ENCODE data around the gene MYO9A.
"Not testable (repeated sequence)": the region's sequence is repeated elsewhere in the genome, so short reads cannot be mapped to it uniquely, and the experiment has no call there.

MYO9A gene

DNA sequence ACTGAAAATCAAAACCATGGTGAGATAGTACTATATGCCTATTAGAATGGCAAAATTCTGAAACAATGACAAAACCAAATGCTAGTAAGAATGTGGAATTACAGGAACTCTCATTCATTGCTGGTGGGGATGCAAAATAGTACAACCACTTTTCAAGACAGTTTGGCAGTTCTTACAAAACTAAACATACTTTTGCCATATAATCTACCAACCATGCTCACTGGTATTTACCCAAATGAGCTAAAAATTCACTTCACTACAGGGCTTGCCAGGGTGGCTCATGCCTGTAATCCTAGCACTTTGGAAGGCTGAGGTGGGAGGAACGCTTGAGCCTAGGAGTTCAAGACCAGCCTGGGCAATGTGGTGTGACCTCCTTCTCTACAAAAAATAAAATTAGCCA lies 40.0 kb downstream of the MYO9A start:
- Histone ChIP-seq H3K36me3 (ENCODE audit: insufficient read depth, low read length) (no peaks in the 10 kb centered on the region), H3K27ac (ENCODE audit: low read depth, low read length) (no peak overlapping the region), H3K4me1 (ENCODE audit: insufficient read depth, low read length) (no peaks in the 10 kb centered on the region), H3K9me3 (ENCODE audit: low read length) (no peaks in the 10 kb centered on the region), H3K9ac (ENCODE audit: low read length) (no peak overlapping the region), H3K27me3 (ENCODE audit: control insufficient read depth in 1 of 2, insufficient read depth in 2 of 2, low read length in 2 of 2) (no peaks in the 10 kb centered on the region), H3K4me3 (ENCODE audit: low read depth in 1 of 2, low read length in 2 of 2) (no peak overlapping the region)

DNA sequence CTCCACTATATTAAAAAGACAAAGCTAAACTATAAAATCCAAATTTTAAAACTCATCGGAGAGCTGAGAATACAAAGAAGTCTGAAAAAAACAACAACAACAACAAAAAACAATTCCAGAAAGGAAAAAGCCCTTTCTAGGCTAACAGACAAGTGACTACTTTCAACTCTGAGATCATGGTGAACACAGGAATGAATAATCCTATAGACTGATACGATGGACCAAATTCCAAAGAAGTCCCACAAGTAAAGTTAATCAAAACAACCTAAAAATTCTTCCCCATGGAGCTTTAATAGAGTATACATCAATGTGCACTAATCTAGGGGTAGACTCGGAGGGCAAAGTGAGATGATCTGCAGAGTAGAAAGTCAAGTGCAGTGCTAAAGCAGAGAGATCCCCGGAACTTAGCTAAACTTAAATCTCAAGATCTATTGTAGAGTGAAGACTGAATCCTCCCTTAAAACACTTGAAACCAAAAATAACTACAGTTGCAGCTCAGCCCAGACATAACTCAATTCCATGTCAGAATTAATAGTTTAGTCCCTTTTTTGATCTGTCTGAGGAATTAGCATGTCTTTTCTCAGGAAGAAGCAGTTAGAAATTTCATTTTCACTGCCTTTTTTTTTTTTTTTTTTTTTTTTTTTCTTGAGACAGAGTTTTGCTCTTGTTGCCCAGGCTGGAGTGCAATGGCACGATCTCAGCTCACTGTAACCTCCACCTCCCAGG lies 43.5 kb downstream of the MYO9A start:
- H3K27ac ChIP-seq (ENCODE audit: low read depth, low read length), result no peak overlapping the region
- H3K36me3 ChIP-seq (ENCODE audit: insufficient read depth, low read length), result no peaks in the 10 kb centered on the region
- no peak overlapping the region for H3K4me3 ChIP-seq (ENCODE audit: low read depth in 1 of 2, low read length in 2 of 2)
- H3K4me1 ChIP-seq (ENCODE audit: insufficient read depth, low read length), result no peaks in the 10 kb centered on the region
- H3K9ac ChIP-seq (ENCODE audit: low read length), result no peak overlapping the region
- no peaks in the 10 kb centered on the region for H3K27me3 ChIP-seq (ENCODE audit: control insufficient read depth in 1 of 2, insufficient read depth in 2 of 2, low read length in 2 of 2)
- no peaks in the 10 kb centered on the region for H3K9me3 ChIP-seq (ENCODE audit: low read length)

DNA sequence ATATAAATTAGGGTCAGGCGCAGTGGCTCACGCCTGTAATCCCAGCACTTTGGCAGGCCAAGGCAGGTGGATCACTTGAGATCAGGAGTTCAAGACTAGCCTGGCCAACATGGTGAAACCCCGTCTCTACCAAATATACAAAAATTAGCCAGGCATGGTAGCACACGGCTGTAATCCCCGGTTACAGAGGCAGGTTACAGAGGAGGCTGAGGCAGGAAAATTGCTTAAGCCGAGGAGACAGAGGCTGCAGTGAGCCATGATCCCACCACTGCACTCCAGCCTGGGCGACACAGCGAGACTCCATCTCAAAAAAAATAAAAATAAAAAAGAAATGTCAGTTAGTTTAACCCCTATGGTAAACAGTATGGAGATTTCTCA lies 46.5 kb downstream of the MYO9A start:
- not testable (repeated sequence) for H3K27ac ChIP-seq (ENCODE audit: low read depth, low read length); H3K9ac ChIP-seq (ENCODE audit: low read length); H3K9me3 ChIP-seq (ENCODE audit: low read length); H3K27me3 ChIP-seq (ENCODE audit: control insufficient read depth in 1 of 2, insufficient read depth in 2 of 2, low read length in 2 of 2); H3K4me1 ChIP-seq (ENCODE audit: insufficient read depth, low read length); H3K36me3 ChIP-seq (ENCODE audit: insufficient read depth, low read length); H3K4me3 ChIP-seq (ENCODE audit: low read depth in 1 of 2, low read length in 2 of 2)

DNA sequence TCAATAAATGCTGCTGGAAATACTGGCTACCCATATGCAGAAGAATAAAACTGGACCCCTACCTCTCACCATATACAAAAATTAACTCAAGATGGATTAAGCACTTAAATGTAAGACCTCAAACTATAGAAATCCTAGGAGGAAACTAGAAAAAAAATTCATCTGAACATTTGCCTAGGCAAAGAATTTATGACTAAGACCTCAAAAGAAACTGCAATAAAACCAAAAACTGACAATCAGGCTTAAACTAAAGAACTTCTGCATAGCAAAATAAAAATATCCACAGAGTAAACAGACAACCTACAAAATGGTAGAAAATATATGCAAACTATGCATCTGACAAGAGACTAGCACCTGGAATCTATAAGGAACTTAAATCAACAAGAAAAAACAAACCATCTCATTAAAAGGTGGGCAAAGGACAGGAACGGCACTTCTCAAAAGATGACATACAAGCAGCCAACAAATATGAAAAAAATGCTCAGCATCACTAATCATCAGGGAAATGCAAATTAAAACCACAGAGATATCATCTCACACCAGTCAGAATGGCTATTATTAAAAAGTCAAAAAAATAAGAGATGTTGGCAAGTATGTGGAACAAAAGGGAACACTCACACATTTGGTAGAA lies 47.0 kb downstream of the MYO9A start:
- Histone ChIP-seq H3K36me3 (ENCODE audit: insufficient read depth, low read length) (no peaks in the 10 kb centered on the region), H3K9me3 (ENCODE audit: low read length) (no peaks in the 10 kb centered on the region), H3K27ac (ENCODE audit: low read depth, low read length) (no peak overlapping the region), H3K4me3 (ENCODE audit: low read depth in 1 of 2, low read length in 2 of 2) (no peak overlapping the region), H3K27me3 (ENCODE audit: control insufficient read depth in 1 of 2, insufficient read depth in 2 of 2, low read length in 2 of 2) (no peaks in the 10 kb centered on the region), H3K9ac (ENCODE audit: low read length) (no peak overlapping the region), H3K4me1 (ENCODE audit: insufficient read depth, low read length) (no peaks in the 10 kb centered on the region)

DNA sequence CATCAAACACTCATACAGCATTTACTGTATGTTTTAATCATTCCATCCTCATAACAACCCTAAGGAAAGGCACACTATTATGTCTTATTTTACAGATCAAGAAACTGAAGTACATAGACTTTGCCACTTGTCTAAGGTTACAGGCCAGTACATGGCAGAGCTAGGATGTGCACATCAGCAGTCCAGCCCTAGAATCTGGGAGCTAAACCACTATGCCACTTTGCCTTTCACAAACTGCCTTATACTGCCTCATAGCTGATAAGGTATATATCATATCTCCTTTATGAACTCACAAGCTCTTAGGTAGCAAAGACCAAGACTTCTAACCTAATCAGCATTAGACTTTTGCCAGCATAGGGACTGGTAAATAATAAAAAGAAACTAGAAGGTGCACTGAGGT lies 49.1 kb downstream of the MYO9A start:
- no peak overlapping the region for H3K9ac ChIP-seq (ENCODE audit: low read length)

DNA sequence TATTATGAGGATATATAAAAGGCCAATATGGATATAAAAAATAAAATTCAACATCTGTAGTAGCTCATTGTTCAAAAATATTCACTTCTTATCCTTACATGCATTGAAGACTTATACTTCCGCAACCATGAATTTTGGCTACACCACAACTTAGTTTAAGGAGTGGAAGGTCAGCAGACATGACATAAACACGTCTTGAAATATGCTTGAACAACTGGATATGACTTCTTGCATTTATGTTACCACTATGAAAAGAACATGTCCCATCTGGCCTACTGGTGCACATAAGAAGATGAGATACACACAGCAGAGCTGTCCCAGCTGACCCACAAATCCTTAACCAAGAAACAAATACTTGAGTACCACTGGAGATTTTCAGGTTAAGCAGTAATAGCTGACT lies 52.1 kb downstream of the MYO9A start:
- no peaks in the 10 kb centered on the region for H3K9me3 ChIP-seq (ENCODE audit: low read length)
- H3K27me3 ChIP-seq (ENCODE audit: control insufficient read depth in 1 of 2, insufficient read depth in 2 of 2, low read length in 2 of 2), result no peaks in the 10 kb centered on the region
- H3K4me3 ChIP-seq (ENCODE audit: low read depth in 1 of 2, low read length in 2 of 2), result no peak overlapping the region
- no peaks in the 10 kb centered on the region for H3K36me3 ChIP-seq (ENCODE audit: insufficient read depth, low read length)
- H3K9ac ChIP-seq (ENCODE audit: low read length), result no peak overlapping the region
- no peak overlapping the region for H3K27ac ChIP-seq (ENCODE audit: low read depth, low read length)
- peaks cover 2% of the 10 kb centered on the region for H3K4me1 ChIP-seq (ENCODE audit: insufficient read depth, low read length)

More for the DNA sequence above, 49.1 kb downstream of the MYO9A start:
- H3K27me3 ChIP-seq (ENCODE audit: control insufficient read depth in 1 of 2, insufficient read depth in 2 of 2, low read length in 2 of 2), result no peaks in the 10 kb centered on the region
- no peak overlapping the region for H3K27ac ChIP-seq (ENCODE audit: low read depth, low read length)
- H3K36me3 ChIP-seq (ENCODE audit: insufficient read depth, low read length), result no peaks in the 10 kb centered on the region
- no peaks in the 10 kb centered on the region for H3K4me1 ChIP-seq (ENCODE audit: insufficient read depth, low read length)
- H3K9me3 ChIP-seq (ENCODE audit: low read length), result no peaks in the 10 kb centered on the region
- no peak overlapping the region for H3K4me3 ChIP-seq (ENCODE audit: low read depth in 1 of 2, low read length in 2 of 2)

DNA sequence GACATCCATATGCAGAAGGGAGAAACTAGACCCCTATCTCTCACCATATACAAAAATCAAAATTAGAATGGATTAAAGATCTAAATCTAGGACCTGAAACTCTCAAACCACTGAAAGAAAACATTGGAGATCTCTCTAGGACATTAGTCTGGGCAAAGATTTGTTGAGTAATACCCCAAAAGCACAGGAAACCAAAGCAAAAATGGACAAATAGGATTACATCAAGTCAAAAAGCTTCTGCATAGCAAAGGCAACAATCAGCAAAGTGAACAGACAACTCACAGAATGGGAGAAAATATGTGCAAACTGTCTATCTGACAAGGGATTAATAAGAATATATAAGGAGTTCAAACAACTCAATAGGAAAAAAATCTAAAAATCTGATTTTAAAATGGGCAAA lies 54.8 kb downstream of the MYO9A start:
- Histone ChIP-seq H3K27ac (ENCODE audit: low read depth, low read length) (no peak overlapping the region), H3K4me1 (ENCODE audit: insufficient read depth, low read length) (peaks cover 7% of the 10 kb centered on the region), H3K36me3 (ENCODE audit: insufficient read depth, low read length) (no peaks in the 10 kb centered on the region)

DNA sequence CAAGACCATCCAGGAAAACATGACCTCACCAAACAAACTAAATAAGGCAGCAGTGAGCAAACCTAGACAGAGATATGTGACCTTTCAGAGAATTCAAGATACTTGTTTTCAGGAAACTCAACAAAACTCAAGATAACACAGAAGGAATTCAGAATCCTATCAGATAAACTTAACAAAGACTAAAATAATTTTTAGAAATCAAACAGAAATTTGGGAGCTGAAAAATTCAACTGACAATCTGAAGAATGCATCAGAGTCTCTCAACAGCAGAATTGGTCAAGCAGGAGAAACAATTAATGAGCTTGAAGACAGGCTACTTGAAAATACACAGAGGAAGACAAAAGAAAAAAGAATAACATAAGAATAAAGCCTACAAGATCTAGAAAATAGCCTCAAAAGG lies 55.6 kb downstream of the MYO9A start:
- H3K4me1 ChIP-seq (ENCODE audit: insufficient read depth, low read length), result peaks cover 13% of the 10 kb centered on the region

More for the DNA sequence above, 54.8 kb downstream of the MYO9A start:
- H3K9ac ChIP-seq (ENCODE audit: low read length), result no peak overlapping the region
- no peak overlapping the region for H3K4me3 ChIP-seq (ENCODE audit: low read depth in 1 of 2, low read length in 2 of 2)
- no peaks in the 10 kb centered on the region for H3K9me3 ChIP-seq (ENCODE audit: low read length)
- no peaks in the 10 kb centered on the region for H3K27me3 ChIP-seq (ENCODE audit: control insufficient read depth in 1 of 2, insufficient read depth in 2 of 2, low read length in 2 of 2)

DNA sequence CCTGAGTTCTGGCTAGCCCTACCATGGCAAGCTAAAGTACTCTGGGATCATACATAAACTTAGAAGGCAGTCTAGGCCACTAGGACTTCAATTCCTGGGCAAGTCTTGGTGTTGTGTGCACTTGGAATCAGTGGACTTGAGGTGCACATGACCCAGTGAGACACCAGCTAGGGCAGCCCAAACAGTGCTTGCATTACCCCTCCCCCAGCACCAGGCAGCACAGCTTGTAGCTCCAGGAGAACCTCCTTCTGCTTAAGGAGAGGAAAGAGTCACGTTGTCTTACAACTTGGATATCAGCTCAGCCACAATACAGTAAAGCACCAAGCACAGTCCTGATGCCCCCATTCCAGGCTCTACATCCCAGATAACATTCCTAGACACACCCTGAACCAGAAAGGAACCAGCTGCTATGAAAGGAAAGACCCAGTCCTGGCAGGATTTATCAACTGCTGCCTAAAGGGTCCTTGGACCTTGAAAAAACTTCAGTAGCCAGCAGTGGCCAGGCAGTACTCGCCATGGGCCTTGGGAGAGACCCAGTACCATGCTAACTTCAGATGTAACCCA lies 57.2 kb downstream of the MYO9A start:
- Histone ChIP-seq H3K4me1 (ENCODE audit: insufficient read depth, low read length) (peaks cover 16% of the 10 kb centered on the region), H3K27me3 (ENCODE audit: control insufficient read depth in 1 of 2, insufficient read depth in 2 of 2, low read length in 2 of 2) (no peaks in the 10 kb centered on the region)

More for the DNA sequence above, 55.6 kb downstream of the MYO9A start:
- H3K27ac ChIP-seq (ENCODE audit: low read depth, low read length), result no peak overlapping the region
- no peaks in the 10 kb centered on the region for H3K27me3 ChIP-seq (ENCODE audit: control insufficient read depth in 1 of 2, insufficient read depth in 2 of 2, low read length in 2 of 2)
- H3K9me3 ChIP-seq (ENCODE audit: low read length), result no peaks in the 10 kb centered on the region
- H3K9ac ChIP-seq (ENCODE audit: low read length), result no peak overlapping the region
- no peaks in the 10 kb centered on the region for H3K36me3 ChIP-seq (ENCODE audit: insufficient read depth, low read length)
- no peak overlapping the region for H3K4me3 ChIP-seq (ENCODE audit: low read depth in 1 of 2, low read length in 2 of 2)

DNA sequence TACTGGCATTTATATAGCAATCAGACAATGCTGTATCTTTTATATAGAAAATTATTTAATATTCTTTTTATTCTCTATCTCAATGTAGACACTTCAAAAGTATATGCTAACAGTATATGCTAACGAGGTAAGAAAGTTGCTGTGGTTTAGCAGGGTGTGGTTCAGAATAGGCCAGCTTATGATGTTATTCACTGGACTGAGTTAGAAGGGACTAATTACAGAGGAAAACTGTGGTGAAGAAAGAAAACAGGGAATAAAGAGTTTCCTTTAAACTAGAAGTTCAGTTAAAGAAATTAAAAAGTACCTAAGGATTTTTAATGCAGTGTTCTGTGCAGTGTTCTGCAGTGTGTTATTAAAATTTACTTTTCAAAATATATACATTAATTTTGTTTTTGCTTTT lies 59.4 kb downstream of the MYO9A start:
- Histone ChIP-seq H3K9ac (ENCODE audit: low read length) (no peak overlapping the region), H3K36me3 (ENCODE audit: insufficient read depth, low read length) (no peaks in the 10 kb centered on the region), H3K4me1 (ENCODE audit: insufficient read depth, low read length) (peaks cover 16% of the 10 kb centered on the region), H3K9me3 (ENCODE audit: low read length) (no peaks in the 10 kb centered on the region), H3K4me3 (ENCODE audit: low read depth in 1 of 2, low read length in 2 of 2) (no peak overlapping the region), H3K27me3 (ENCODE audit: control insufficient read depth in 1 of 2, insufficient read depth in 2 of 2, low read length in 2 of 2) (no peaks in the 10 kb centered on the region), H3K27ac (ENCODE audit: low read depth, low read length) (no peak overlapping the region)

More for the DNA sequence above, 57.2 kb downstream of the MYO9A start:
- Histone ChIP-seq H3K36me3 (ENCODE audit: insufficient read depth, low read length) (no peaks in the 10 kb centered on the region), H3K9ac (ENCODE audit: low read length) (no peak overlapping the region), H3K9me3 (ENCODE audit: low read length) (no peaks in the 10 kb centered on the region), H3K4me3 (ENCODE audit: low read depth in 1 of 2, low read length in 2 of 2) (no peak overlapping the region), H3K27ac (ENCODE audit: low read depth, low read length) (no peak overlapping the region)

DNA sequence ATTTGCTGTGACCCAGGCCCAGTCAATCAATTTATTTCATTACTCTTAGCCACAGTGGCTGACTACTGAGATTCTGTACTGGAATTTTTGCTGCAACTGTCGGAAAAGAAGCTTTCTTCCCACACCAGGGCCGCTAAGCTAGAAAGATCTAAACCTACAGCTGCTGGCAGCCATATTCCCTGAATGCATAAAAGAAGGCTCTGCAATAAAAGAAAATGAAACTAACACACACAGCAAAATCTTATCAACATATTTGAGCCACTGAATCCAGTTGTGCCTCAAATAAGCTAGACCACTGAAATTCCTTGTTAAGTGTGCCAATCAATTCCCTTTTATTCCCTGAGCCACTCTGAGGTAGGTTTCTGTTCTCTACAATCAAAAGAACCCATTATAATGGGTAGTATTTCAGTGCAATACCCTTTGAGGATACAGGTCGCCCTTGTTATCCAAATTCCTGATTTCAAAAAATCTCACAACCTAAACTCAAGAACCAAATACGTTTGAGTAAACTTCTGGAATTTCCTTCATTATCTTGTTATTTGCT lies 60.3 kb downstream of the MYO9A start:
- Histone ChIP-seq H3K36me3 (ENCODE audit: insufficient read depth, low read length) (no peaks in the 10 kb centered on the region), H3K9me3 (ENCODE audit: low read length) (no peaks in the 10 kb centered on the region), H3K4me1 (ENCODE audit: insufficient read depth, low read length) (peaks cover 16% of the 10 kb centered on the region), H3K9ac (ENCODE audit: low read length) (no peak overlapping the region), H3K4me3 (ENCODE audit: low read depth in 1 of 2, low read length in 2 of 2) (no peak overlapping the region), H3K27me3 (ENCODE audit: control insufficient read depth in 1 of 2, insufficient read depth in 2 of 2, low read length in 2 of 2) (no peaks in the 10 kb centered on the region), H3K27ac (ENCODE audit: low read depth, low read length) (no peak overlapping the region)
